PFSK-1 (cell line): ENCODE measurements around the gene DOCK10.

ENCODE experiments used
- POLR2AphosphoS5 ChIP-seq: IDR thresholded peaks from 2 replicates; pipeline ENCODE4 v1.6.1; 2012; ENCODE audit warnings: low read depth, mild to moderate bottlenecking, control low read depth, low read length, moderate library complexity
- REST ChIP-seq, 2 experiments: IDR thresholded peaks; 2 replicates each; pipeline versions ENCODE4 v1.6.1 to v1.8.0; 2011 to 2012; ENCODE audit warnings: low read depth in 2 of 2, low read length in 2 of 2, control low read depth in 1 of 2, inconsistent platforms in 1 of 2, mild to moderate bottlenecking in 1 of 2, moderate library complexity in 1 of 2; ENCODE audit not compliant: insufficient read depth in 1 of 2
- SIN3A ChIP-seq: IDR thresholded peaks from 2 replicates; pipeline ENCODE4 v1.6.1; 2012; ENCODE audit warnings: mild to moderate bottlenecking, low read length, moderate library complexity, borderline replicate concordance; ENCODE audit not compliant: insufficient read depth
- TAF1 ChIP-seq: IDR thresholded peaks from 2 replicates; pipeline ENCODE4 v1.6.1; 2012; ENCODE audit warnings: low read length, control low read depth, borderline replicate concordance; ENCODE audit not compliant: insufficient read depth

- no peak for TF ChIP-seq POLR2AphosphoS5
- TF ChIP-seq REST (IDR thresholded peaks at IDR 0.05; ENCODE audit: insufficient read depth in 1 of 2, low read depth in 2 of 2, low read length in 2 of 2): no peak
- no peak for TF ChIP-seq TAF1
- no peak for TF ChIP-seq SIN3A
These were observed 74.2 kb downstream of the DOCK10 start for GRCh38 chr2:224968051-224968450.
